ENCODE results near the gene FUT7.

FUT7 gene

GRCh38 chr9:136992819-136993369 lies 39.0 kb downstream of the FUT7 start:
- DNase-seq (ENCODE audit: low spot score): no peak
- H3K27ac Mint-ChIP-seq: peak overlapping the region; percentile 82
- H3K36me3 Mint-ChIP-seq (ENCODE audit: low read depth): peaks cover 7% of the 10 kb centered on the region
- H3K9me3 Mint-ChIP-seq: no peaks in the 10 kb centered on the region
- peak overlapping the region; percentile 86 for H3K4me3 Mint-ChIP-seq
- peaks cover 21% of the 10 kb centered on the region for H3K27me3 Mint-ChIP-seq (ENCODE audit: low read depth)
- H3K4me1 Mint-ChIP-seq (ENCODE audit: low read depth): peaks cover 19% of the 10 kb centered on the region

- peak within 1 kb of the TSS; percentile 86 for H3K4me3 Mint-ChIP-seq
- peak; percentile 94 for DNase-seq (ENCODE audit: low spot score)
- H3K9me3 Mint-ChIP-seq: no peaks in the 10 kb centered on the region
- peaks cover 7% of the 10 kb centered on the region for H3K36me3 Mint-ChIP-seq (ENCODE audit: low read depth)
- peaks cover 15% of the 10 kb centered on the region for H3K4me1 Mint-ChIP-seq (ENCODE audit: low read depth)
- peak within 1 kb of the TSS; percentile 82 for H3K27ac Mint-ChIP-seq
- peaks cover 22% of the 10 kb centered on the region for H3K27me3 Mint-ChIP-seq (ENCODE audit: low read depth)
Measured at GRCh38 chr9:136991993-136992818, 39.7 kb downstream of the FUT7 start, which contains the start of gene PAXX. Gene PAXX (plus strand): TSS chr9:136992422. CDS start chr9:136992444, 22 bp downstream.

- Mint-ChIP-seq H3K4me3 (peak overlapping the region; percentile 80), H3K27me3 (ENCODE audit: low read depth) (peaks cover 30% of the 10 kb centered on the region), H3K27ac (no peak overlapping the region), H3K9me3 (no peaks in the 10 kb centered on the region), H3K4me1 (ENCODE audit: low read depth) (peaks cover 12% of the 10 kb centered on the region), H3K36me3 (ENCODE audit: low read depth) (peaks cover 7% of the 10 kb centered on the region)
- DNase-seq (ENCODE audit: low spot score): no peak
Measured at GRCh38 chr9:136990242-136990911, 41.5 kb downstream of the FUT7 start.

GRCh38 chr9:136988872-136989271 lies 43.0 kb downstream of the FUT7 start:
- peaks cover 37% of the 10 kb centered on the region for H3K27me3 Mint-ChIP-seq (ENCODE audit: low read depth)
- no peak overlapping the region for H3K27ac Mint-ChIP-seq
- no peak overlapping the region for H3K4me3 Mint-ChIP-seq

GRCh38 chr9:136985853-136986252 lies 46.0 kb downstream of the FUT7 start:
- DNase-seq (ENCODE audit: low spot score): no peak
- H3K4me3 Mint-ChIP-seq: no peak overlapping the region
- H3K9me3 Mint-ChIP-seq: no peaks in the 10 kb centered on the region
- H3K27ac Mint-ChIP-seq: no peak overlapping the region
- H3K27me3 Mint-ChIP-seq (ENCODE audit: low read depth): peaks cover 43% of the 10 kb centered on the region
- no peaks in the 10 kb centered on the region for H3K4me1 Mint-ChIP-seq (ENCODE audit: low read depth)
- H3K36me3 Mint-ChIP-seq (ENCODE audit: low read depth): no peaks in the 10 kb centered on the region

More at GRCh38 chr9:136988872-136989271, 43.0 kb downstream of the FUT7 start:
- DNase-seq (ENCODE audit: low spot score): no peak
- Mint-ChIP-seq H3K9me3 (no peaks in the 10 kb centered on the region), H3K36me3 (ENCODE audit: low read depth) (peaks cover 5% of the 10 kb centered on the region), H3K4me1 (ENCODE audit: low read depth) (peaks cover 11% of the 10 kb centered on the region)

GRCh38 chr9:136985027-136985602 lies 46.8 kb downstream of the FUT7 start:
- H3K9me3 Mint-ChIP-seq: no peaks in the 10 kb centered on the region
- H3K4me1 Mint-ChIP-seq (ENCODE audit: low read depth): no peaks in the 10 kb centered on the region
- no peak overlapping the region for H3K27ac Mint-ChIP-seq
- H3K27me3 Mint-ChIP-seq (ENCODE audit: low read depth): peaks cover 38% of the 10 kb centered on the region
- no peaks in the 10 kb centered on the region for H3K36me3 Mint-ChIP-seq (ENCODE audit: low read depth)
- H3K4me3 Mint-ChIP-seq: no peak overlapping the region
- no peak for DNase-seq (ENCODE audit: low spot score)

GRCh38 chr9:136984464-136985026 lies 47.3 kb downstream of the FUT7 start:
- Mint-ChIP-seq H3K27me3 (ENCODE audit: low read depth) (peaks cover 34% of the 10 kb centered on the region), H3K27ac (no peak overlapping the region), H3K4me3 (no peak overlapping the region), H3K4me1 (ENCODE audit: low read depth) (no peaks in the 10 kb centered on the region), H3K9me3 (no peaks in the 10 kb centered on the region), H3K36me3 (ENCODE audit: low read depth) (no peaks in the 10 kb centered on the region)
- no peak for DNase-seq (ENCODE audit: low spot score)

- peaks cover 30% of the 10 kb centered on the region for H3K27me3 Mint-ChIP-seq (ENCODE audit: low read depth)
- no peaks in the 10 kb centered on the region for H3K4me1 Mint-ChIP-seq (ENCODE audit: low read depth)
- no peak overlapping the region for H3K27ac Mint-ChIP-seq
- no peak for DNase-seq (ENCODE audit: low spot score)
- H3K9me3 Mint-ChIP-seq: no peaks in the 10 kb centered on the region
- H3K36me3 Mint-ChIP-seq (ENCODE audit: low read depth): no peaks in the 10 kb centered on the region
- no peak overlapping the region for H3K4me3 Mint-ChIP-seq
Measured at GRCh38 chr9:136983656-136984314, 48.1 kb downstream of the FUT7 start.

- H3K27me3 Mint-ChIP-seq (ENCODE audit: low read depth): peaks cover 27% of the 10 kb centered on the region
- no peak for DNase-seq (ENCODE audit: low spot score)
Measured at GRCh38 chr9:136983167-136983566, 48.7 kb downstream of the FUT7 start.

GRCh38 chr9:136982232-136983051 lies 49.4 kb downstream of the FUT7 start, which contains the start of gene LCNL1:
Gene LCNL1 (plus strand): TSS chr9:136982993. CDS start chr9:136983587, 594 bp downstream.
- H3K9me3 Mint-ChIP-seq: no peaks in the 10 kb centered on the region
- no peaks in the 10 kb centered on the region for H3K36me3 Mint-ChIP-seq (ENCODE audit: low read depth)
- peaks cover 22% of the 10 kb centered on the region for H3K27me3 Mint-ChIP-seq (ENCODE audit: low read depth)
- DNase-seq (ENCODE audit: low spot score): no peak
- H3K4me1 Mint-ChIP-seq (ENCODE audit: low read depth): no peaks in the 10 kb centered on the region
- no peak within 1 kb of the TSS for H3K27ac Mint-ChIP-seq
- no peak within 1 kb of the TSS for H3K4me3 Mint-ChIP-seq

More at GRCh38 chr9:136983167-136983566, 48.7 kb downstream of the FUT7 start:
- Mint-ChIP-seq H3K4me3 (no peak overlapping the region), H3K9me3 (no peaks in the 10 kb centered on the region), H3K4me1 (ENCODE audit: low read depth) (no peaks in the 10 kb centered on the region), H3K27ac (no peak overlapping the region), H3K36me3 (ENCODE audit: low read depth) (no peaks in the 10 kb centered on the region)

- H3K9me3 Mint-ChIP-seq: no peaks in the 10 kb centered on the region
- H3K36me3 Mint-ChIP-seq (ENCODE audit: low read depth): no peaks in the 10 kb centered on the region
- no peak for DNase-seq (ENCODE audit: low spot score)
- no peak overlapping the region for H3K4me3 Mint-ChIP-seq
- peaks cover 18% of the 10 kb centered on the region for H3K27me3 Mint-ChIP-seq (ENCODE audit: low read depth)
- no peak overlapping the region for H3K27ac Mint-ChIP-seq
- H3K4me1 Mint-ChIP-seq (ENCODE audit: low read depth): no peaks in the 10 kb centered on the region
Measured at GRCh38 chr9:136981588-136982231, 50.2 kb downstream of the FUT7 start.
